Astrocyte (in vitro differentiated cells and primary cell): ENCODE data around the gene ZNF444.

Experiments
- EZH2 ChIP-seq: IDR thresholded peaks from 2 replicates; pipeline ENCODE4 v1.6.1; 2012; ENCODE audit warnings: mild to moderate bottlenecking, low read length, inconsistent platforms; ENCODE audit not compliant: insufficient read depth
- TF ChIP-seq, protein P1 (sequence below): IDR thresholded peaks from 2 replicates; pipeline ENCODE4 v1.5.1; 2011; ENCODE audit warnings: low read depth, mild to moderate bottlenecking, inconsistent platforms, low read length, moderate library complexity; ENCODE audit not compliant: insufficient read depth

DNA sequence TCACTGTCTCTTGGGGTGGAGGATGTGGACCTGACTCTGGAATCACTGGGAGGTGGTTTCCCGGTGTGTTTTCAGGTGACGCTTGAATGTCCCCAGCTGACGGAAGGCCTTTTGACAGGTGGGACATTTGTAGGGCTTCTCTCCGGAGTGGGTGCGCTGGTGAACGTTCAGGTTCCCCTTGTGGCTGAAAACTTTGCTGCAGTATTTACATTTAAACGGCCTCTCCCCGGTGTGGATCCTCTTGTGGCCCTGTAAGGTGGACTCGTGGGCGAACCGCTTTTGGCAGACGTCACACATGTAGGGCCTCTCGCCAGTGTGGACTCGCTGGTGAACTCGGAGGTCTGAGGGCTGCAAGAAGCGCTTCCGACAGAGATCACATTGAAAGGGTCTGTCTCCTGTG is 48.7 kb downstream of the ZNF444 start:
- TF ChIP-seq, protein P1, sequence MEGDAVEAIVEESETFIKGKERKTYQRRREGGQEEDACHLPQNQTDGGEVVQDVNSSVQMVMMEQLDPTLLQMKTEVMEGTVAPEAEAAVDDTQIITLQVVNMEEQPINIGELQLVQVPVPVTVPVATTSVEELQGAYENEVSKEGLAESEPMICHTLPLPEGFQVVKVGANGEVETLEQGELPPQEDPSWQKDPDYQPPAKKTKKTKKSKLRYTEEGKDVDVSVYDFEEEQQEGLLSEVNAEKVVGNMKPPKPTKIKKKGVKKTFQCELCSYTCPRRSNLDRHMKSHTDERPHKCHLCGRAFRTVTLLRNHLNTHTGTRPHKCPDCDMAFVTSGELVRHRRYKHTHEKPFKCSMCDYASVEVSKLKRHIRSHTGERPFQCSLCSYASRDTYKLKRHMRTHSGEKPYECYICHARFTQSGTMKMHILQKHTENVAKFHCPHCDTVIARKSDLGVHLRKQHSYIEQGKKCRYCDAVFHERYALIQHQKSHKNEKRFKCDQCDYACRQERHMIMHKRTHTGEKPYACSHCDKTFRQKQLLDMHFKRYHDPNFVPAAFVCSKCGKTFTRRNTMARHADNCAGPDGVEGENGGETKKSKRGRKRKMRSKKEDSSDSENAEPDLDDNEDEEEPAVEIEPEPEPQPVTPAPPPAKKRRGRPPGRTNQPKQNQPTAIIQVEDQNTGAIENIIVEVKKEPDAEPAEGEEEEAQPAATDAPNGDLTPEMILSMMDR: no peak
- no peak for TF ChIP-seq EZH2
